HG02642 (cell line): ENCODE data around the gene PTPRT.

Experiments
- ATAC-seq: cut with Tn5 transposase; IDR thresholded peaks from one replicate; pipeline ENCODE4 v1.9.1; 2021; ENCODE audit warnings: mild to moderate bottlenecking; ENCODE audit not compliant: unreplicated experiment, poor library complexity

Gene PTPRT

DNA sequence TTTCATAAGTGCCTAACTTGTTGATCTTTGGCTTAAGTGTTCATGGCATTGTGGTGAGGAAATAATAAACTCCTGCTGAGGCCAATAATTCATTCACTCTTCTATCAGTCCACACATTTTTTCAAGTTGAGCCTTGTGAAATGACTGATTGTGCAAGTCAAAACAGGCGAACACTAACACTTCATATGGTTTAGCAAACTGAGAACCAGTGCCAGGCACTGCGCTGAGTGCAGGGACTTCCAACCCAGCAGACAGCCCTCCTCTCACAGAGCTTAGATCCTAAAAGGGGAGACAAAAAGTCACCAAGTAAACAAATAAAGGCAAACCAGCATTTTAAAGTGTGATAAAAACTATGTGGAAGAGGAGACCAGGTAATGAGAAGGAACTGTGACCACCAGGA lies 435.0 kb downstream of the PTPRT start:
- no peak for ATAC-seq

DNA sequence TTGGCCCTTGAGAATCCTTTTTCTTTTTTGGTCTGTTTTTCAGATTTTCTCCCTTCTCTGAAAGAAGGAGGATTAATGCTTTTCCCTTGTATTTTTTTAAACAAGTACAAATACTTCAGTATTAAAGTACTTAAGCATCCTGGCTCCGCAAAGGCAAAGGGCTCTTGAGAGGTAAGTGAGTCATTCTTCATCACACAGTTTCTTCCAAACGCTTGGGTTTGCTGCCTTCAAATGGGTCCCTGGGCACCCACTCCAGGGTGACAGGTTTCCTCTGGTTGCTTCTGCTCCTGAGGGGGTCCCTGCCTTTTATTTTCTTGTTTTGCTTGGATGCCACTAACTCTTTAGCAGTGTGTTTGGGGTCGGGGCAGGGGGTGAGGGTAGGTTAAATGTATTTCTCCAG lies 437.1 kb downstream of the PTPRT start:
- ATAC-seq, result no peak

DNA sequence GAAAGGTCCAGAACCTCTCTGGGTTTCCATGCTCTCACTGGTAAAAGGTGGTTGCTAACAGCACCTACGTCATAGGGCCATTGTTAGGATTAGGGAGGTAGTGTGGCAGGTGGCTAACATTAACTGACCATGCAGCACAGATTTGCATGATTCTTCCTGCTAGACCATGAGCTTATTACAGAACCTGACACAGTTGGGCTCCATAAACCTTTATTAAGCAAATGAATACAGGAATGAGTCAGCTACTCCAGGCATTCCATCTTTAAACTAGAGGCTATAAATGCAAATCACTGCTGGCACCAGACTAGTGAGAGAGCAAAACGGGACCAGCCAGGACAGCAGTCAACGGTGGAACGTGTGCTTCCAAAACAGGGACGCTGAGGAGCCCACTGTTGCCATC lies 440.1 kb downstream of the PTPRT start:
- ATAC-seq, result no peak

DNA sequence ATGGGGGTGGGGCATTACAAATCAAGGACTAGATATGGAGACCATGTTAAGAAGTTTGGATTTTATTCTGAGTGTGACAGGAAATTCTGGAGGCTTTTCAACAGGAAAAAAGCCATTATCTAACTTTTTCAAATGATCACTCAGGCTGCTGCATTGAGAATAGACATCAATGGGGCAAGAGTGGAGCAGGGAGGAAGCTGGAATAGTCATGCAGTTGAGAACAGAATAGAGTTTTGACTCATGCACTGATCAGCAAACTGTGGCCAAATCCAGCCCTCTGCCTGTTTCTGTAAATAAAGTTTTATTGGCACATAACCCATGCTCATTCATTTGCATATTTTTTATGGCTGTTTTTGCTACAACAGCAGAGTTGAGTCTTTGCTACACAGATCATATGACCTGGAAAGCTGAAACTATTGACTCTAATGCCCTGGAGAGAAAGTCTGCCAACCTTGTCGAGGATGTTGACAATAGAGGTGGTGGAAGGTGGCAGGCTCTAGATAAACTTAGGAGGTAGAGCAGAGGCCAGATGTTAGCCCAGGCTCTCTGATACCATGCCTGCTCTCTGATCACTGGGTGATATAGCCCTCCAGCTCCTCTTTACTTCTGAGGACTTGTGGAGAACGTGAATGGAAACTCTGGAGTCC lies 441.8 kb downstream of the PTPRT start:
- no peak for ATAC-seq

DNA sequence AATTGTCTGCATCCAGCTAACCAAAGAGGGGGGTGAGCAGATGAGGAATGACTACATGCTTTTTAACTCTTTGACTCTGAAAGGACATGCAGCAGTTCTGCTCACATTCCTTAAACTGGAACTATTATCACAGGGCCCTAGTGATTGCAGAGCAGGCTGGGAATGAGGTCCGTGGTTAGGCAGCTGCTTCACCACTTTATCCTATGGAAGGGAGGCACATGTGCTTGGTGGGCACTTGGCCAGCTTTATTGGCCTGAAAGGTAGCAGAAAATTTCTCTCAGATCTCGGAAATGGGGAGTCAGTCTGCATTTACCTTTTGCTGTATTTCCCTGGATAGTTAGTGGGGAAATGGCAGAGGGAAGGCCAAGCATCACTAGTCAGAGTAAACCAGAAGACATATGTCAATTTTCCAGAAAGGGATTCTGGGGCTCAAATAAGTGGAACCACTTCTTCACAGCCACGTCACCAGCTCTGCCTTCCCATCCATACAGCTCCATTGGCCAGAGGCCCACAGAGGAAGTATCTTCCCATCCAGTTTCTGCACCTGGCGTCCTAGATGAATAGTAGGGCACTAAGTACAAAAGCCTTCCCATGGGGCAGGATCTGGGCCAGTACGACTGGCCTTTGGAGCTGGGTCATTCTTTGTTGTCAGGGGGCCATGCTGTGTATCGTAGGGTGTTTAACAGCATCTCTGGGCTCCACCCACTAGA lies 444.8 kb downstream of the PTPRT start:
- ATAC-seq, result no peak

DNA sequence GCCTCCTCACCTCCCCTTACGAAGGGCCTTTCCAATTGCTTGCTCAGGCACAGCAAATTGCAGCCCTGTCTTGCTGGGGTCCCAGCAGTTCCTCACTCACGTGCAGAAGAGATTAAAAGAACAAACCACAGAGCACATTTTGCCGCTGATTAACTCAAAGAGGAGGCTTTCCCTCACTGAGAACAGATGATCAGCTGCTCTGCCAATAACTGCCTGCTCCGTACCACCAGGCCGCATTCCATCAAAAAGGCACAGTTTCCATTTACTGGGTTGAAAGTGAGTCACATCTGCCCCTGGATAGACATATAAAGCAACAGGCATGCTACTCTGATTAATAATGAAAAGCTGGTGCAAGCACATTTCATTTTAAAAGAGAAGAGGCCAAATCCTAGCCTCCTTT lies 446.8 kb downstream of the PTPRT start:
- ATAC-seq, result no peak

DNA sequence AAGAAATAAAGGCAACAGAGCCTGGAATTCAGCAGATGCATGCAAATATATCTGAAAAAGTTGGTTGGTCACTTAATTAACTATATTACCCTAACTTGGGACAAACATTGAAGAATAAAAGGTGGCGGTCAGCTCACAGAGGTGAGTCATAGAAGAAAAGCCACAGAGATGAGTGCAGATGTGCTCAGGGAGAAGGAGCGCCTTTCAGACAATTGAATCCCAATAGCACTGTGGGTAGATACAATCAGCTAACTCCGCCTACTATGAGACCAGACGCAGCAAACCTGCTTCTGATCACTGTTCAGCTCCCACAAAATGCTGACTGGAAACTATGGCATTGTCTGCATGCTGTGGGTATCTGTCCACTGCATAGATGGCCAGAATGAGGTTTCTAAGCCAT lies 447.8 kb downstream of the PTPRT start:
- no peak for ATAC-seq

DNA sequence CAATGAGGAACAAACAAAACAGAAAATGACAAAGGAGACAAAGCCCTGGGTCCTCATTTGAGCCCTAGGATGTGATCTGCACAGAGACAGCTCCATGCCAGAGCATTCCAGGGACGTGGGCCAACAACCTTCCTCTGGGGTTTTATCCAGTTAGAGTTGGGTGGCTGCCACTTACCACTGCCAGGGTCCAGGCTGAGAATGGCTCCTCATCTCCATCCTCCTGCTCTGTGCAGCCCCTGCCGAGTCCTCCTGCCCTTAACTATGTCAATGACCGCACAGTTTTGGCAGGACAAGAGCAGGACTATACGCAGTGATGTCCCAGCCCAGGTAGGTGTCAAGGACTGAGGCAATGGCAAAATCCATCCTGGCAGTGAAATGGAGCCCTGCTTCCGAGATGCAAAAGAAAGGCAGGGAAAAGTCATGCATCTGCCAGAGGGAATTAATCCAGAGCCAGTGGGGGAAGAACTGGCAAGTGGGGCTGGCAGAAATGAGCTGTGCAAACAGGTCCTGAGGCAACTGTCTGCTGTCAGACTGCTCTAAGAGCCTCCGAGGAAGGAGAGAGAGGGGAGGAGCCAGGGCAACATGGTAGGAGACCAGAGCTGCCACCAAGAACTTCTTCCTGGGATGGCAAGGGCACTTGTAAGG lies 449.4 kb downstream of the PTPRT start:
- ATAC-seq, result no peak

DNA sequence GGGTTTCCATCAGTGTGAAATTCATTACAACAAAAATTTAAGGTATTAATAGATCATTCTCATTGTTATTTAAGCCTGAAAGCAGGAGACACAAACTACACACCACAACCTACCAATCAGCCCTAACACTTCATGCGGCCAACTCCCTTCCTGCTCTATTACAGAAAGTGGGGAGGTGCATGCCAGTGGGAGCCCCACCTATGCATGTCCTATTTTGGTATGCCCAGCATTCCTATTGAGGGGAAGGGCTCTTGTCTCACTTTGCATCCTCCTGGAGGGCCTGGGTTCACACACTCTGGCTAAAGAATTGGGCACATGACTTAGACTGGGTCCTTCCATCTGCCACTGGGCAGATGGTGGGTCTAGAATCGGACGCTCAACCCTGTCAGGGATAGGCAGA lies 450.0 kb downstream of the PTPRT start:
- ATAC-seq, result no peak

DNA sequence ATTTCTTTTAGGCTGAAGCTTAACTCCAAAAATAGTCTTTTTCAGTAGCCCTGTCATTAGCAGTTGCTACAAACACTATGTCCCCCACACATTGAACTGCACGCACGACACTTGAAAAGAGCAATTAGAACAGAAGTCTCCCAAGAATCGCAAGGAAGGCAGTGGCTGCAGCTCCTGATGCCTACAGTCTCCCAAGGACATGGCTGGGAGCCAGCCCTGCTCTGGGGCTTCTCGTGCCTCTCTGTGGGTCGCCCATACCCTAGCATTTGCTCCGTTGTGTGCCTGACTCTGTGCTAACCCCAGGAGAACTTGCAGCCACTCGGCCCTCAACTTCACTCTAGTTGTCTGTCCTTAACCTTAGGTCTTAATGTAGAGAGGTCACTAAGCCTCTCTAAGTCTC lies 454.2 kb downstream of the PTPRT start:
- ATAC-seq, result no peak

DNA sequence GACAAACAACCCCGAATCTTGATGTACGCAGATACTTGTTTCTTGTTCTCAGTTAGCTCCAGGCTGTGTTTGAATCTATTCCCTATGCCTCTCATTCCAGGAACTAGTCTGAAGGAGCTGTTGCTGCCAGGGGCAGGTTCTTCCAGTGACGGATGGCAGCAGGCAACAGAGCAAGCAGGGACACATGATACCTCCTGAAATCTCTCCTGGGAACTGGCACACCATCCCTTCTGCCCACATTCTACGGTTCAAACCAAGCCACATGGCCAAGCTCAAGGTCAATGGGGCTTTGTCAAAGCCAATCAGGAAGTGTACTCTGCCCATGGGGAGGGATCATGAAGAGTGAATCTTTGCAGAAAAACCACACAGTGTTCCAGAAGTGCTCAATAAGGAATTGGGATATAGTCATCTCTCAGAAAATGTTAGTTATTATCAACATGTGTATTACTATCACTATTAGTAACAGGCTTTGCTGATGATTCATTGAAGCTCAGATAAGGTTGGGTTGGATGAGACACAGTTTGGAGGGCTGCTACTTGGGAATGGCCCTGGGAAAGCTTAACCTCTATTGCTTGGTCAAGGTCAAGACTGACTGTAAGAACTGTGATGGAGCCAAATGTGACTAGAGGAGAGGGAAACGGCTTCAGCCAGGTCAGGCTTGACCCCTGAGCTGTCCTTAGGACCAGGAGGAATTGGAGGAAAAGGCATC lies 454.9 kb downstream of the PTPRT start:
- no peak for ATAC-seq

DNA sequence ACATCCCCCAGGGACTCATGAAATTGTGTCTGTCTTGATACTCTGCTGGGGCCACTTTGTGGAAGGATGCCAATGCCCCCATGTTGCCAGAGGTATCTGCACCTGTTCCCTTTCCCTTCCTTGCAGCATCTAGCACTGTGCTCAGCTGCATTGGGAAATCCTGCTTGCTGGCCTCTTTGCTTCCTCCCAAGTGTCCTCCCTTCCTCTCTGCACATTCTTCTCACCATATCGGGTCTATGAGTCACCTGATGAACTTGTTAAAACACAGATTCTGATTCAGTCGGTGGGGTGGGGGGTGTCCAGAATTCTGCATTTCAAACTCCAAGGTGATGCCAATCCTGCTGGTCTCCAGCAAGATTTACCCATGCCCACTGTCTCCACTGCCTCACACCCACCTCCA lies 467.8 kb downstream of the PTPRT start:
- ATAC-seq, result no peak

DNA sequence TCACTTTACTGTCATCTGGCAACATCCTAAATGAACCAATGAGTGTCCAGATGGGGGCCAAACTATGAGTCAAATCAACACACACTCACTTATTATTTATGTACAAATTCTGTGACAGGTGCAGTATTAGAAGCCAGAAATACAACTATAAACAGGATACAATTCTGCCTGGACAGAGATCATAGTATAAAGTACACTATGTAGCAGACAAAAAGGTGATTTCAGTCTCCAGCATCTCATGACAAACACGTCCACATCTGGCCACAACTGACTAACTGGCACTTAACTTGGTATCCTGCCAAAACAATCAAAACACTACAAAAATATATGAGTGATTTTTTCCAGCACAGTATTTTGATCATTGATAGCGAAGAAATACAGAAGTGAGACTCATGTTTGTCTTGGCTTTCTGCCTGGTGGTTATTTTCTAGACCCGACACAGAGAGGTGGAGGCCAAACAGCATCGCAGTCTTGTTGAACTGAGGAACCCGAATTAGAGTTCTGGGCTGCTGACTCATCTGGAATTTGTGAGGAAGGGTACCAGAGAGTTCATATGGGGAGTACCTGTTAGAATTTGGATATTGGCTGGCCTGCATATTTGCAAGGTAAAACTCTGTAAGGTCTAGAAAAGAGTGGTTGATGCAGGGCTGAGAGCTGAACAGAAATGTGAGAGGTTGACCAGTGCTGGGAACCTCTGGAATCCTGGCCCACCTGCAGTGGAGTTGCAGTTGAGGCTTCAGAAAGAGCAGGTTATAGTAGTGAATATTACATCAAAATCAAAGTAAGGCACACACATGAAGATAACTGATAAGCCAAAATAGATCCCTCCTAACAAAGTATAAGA lies 475.2 kb downstream of the PTPRT start:
- no peak for ATAC-seq

DNA sequence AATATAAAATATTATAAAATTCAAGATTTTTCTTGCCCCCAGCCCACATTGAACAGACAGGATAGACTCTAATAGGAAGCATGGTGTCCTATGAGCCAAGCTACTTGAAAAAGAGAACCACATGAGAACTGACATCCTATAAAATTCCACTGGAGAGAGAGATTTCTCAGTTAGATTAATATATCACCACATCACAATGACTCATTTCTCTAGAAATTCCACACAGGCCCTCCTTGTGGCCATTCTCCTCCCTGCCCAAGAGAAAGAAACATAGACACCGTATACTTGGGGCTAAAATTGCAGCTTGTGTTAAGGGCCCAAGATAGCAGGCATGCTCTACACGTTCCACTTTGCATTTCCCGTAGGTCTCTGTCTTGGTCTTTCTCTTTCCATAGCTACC lies 481.4 kb downstream of the PTPRT start:
- ATAC-seq, result no peak

DNA sequence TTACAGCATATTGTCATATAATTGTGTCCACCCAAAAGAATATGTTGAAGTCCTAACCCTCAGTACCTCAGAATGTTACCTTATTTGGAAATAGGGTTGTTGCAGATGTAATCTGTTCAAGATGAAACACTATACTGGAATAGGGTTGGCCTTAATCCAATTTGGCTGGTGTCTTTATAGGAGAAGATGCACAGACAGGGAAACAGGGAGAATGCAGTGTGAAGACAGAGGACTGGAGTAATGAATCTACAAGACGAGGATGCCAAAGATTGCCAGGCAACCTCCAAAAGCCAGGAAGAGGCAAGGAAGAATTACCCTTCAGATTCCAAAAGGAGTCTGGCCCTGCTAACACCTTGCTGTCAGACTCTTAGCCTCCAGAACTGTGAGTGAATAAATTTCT lies 482.9 kb downstream of the PTPRT start:
- no peak for ATAC-seq

DNA sequence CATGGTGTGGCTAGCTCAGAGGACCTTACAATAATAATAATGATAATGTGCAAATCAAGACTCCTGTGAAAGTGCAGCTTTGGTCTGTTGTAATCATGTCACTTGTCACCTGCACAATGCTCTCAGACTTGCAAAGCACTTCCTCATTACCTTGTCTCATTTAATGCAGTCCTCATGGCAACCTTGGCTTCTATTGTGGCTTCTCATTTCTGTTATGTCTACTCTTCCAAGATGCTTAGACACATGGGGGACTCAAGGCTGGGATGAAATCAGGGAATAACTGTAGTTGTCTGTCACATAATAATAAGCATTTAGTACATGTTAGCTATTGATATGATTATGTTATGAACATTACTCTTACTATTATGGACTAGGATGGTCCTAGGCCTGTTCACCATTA lies 484.2 kb downstream of the PTPRT start:
- no peak for ATAC-seq

DNA sequence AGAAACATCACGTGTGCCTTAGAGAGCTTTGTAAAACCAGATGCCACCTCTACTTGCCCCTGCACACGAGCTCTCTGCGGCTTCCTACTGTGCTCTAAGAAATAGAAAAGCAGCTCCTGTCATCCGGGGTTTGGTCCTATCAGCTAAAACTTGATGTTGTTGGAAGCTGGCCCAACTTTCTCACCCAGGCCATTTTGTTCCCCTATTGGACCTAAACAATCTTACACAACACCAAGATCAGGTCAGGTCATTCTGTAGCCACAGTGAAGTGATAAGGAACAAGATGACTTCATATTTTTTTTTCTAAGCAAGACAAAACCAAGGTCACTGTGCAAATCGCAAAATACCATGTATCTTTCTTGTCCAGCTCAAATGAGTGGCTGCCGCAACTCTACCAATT lies 486.0 kb downstream of the PTPRT start:
- ATAC-seq, result no peak

DNA sequence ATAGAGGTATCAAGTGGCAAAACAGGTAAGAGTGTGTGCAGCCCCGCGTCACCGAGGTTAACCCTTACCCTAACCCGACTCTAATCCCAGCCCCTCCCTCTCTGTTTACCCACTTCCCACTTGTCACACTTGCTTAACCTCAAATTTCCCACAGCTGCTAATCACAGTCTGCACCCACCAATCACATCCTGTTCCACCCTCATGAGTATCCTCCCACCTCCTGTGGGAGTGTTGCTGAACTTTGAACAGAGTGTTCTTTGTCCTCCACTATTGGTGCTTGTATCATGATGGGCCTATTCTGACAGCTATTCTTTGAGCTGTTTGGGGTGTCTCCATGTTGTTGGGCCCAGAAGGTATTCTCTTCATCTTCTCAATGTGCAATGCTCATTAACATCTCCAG lies 487.8 kb downstream of the PTPRT start:
- ATAC-seq, result no peak

DNA sequence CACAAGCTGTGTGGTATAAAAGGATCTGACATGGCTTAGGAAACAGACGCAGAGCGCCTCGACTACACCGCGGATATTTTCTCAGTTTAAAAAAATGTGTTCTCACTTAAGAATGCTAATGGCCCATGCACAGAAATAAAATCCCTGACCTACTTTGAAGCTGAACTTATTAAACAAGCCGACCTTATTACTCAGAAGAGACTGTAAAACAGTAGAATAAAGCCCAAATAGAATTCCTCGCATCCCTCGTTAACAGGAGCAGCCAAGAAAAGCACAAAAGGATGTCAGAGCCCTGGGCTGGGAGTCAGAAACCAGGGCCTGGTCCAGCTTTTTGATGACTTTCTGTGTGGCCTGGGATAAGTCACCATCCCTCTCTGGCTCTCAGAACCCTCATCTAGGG lies 489.3 kb downstream of the PTPRT start:
- no peak for ATAC-seq

DNA sequence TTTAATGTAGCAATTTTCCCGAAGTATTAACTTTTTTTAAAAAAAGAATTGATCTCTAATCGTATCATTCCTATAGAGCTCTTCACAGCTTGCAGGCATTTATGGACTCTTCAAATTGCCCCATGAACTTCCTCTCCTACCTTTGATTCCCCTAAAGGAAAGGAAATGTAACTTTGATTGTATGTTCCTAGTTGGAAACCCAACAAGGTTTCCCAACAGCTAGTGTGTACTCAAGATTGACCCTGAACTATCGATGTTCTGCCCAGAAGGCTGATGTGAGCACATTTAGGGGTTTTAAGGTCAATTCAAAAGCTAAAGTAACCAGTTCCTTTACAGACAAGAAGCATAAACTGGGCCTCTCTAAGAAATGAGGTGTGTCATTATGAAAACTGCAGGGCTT lies 491.7 kb downstream of the PTPRT start:
- ATAC-seq, result no peak
